A172 (cell line): ENCODE data around the gene METTL15. TPM values are rescaled to one million over a fixed set of nuclear protein-coding genes. Genes with fewer than 3 reads are reported as not detected.

Experiments
- total RNA-seq: library from RNA; depleted of rRNA; stranded (reverse); fragments of >200 nt; shearing (Covaris generic); gene quantifications from 2 replicates; pipeline ENCODE4 v1.2.3, GENCODE V29; 2014; rRNA removed

METTL15 gene
- total RNA-seq, 1 experiment from 2014 or later, result 21.2 TPM

Other genes with a start within 250 kb of the METTL15 start
- gene KIF18A, start 232 bp upstream of the METTL15 start, total RNA-seq, result 36.7 and 46.4 TPM in 2 replicates